Muscle of leg (tissue), 16 donors: ENCODE measurements around the gene RIMKLB. TPM values are rescaled to one million over a fixed set of nuclear protein-coding genes. Genes with fewer than 3 reads are reported as not detected.

Source experiments
- DNase-seq: peaks from one replicate; pipeline ENCODE4 v3.0.0; 2013
- H3K27ac ChIP-seq: one replicate; pipeline ENCODE4 v1.5.1; 2013; ENCODE audit warnings: mild to moderate bottlenecking, low read length, control low read depth
- H3K27me3 ChIP-seq: one replicate; pipeline ENCODE4 v1.6.1; 2013; ENCODE audit warnings: low read length; ENCODE audit not compliant: control insufficient read depth, insufficient read depth
- H3K36me3 ChIP-seq: one replicate; pipeline ENCODE4 v1.6.1; 2013; ENCODE audit warnings: low read length; ENCODE audit not compliant: control insufficient read depth, insufficient read depth
- H3K4me1 ChIP-seq: one replicate; pipeline ENCODE4 v1.6.1; 2013; ENCODE audit warnings: low read length; ENCODE audit not compliant: control insufficient read depth, insufficient read depth
- H3K4me3 ChIP-seq: one replicate; pipeline ENCODE4 v1.5.1; 2013; ENCODE audit warnings: low read length, control low read depth
- H3K9me3 ChIP-seq: replicated peaks from 2 replicates; pipeline ENCODE4 v1.6.1; 2013; ENCODE audit warnings: low read depth, low read length; ENCODE audit not compliant: control insufficient read depth
- WGBS: methylation state at CpG from one replicate; pipeline ENCODE4 v1.1.5; 2013; ENCODE audit warnings: missing lambda C conversion rate; ENCODE audit not compliant: insufficient coverage; 5-methylcytosine and 5-hydroxymethylcytosine counted together
- long read RNA-seq, 11 donors: transcript quantifications; one replicate each; lab custom pipeline, GENCODE V29; 2026
- polyA plus RNA-seq, 8 donors: library from polyadenylated mRNA; unstranded; fragments of 120-200 nt; gene quantifications; one replicate each; pipeline versions ENCODE4 v1.2.1 to v1.2.3, GENCODE V29; 2013; ENCODE audit warnings: inconsistent platforms in 1 of 8, low replicate concordance in 1 of 8; ENCODE audit not compliant: insufficient read length in 8 of 8, insufficient read depth in 1 of 8
- total RNA-seq: library from RNA; stranded (reverse); fragments of 120-200 nt; gene quantifications from one replicate; pipeline ENCODE4 v1.2.4, GENCODE V29; 2013

RIMKLB gene
- 74.8 TPM for total RNA-seq
- 100 to 1,000 TPM in 1 of 8 donors, 10 to 100 TPM in 7; 64.1 to 104 (median 75.8) TPM for polyA plus RNA-seq
- long read RNA-seq, donor 1, transcript RIMKLB-203 (2 exons, 1,893 nt), result major isoform, 5 of 12 reads
- long read RNA-seq, donor 1, transcript RIMKLB-205 (6 exons, 2,236 nt), result major isoform, 5 of 12 reads
- long read RNA-seq, donor 1, partial matches to known transcripts, result 0 of 12 reads
- long read RNA-seq, donor 1, other reads (novel, unspliced or antisense), result 0 of 12 reads
- long read RNA-seq, donor 2, partial matches to known transcripts, result 0 of 1 reads
- long read RNA-seq, donor 2, other reads (novel, unspliced or antisense), result 0 of 1 reads
- long read RNA-seq, donor 3, full-length matches to known transcripts, result 15 of 15 reads
- long read RNA-seq, donor 3, partial matches to known transcripts, result 0 of 15 reads
- long read RNA-seq, donor 3, other reads (novel, unspliced or antisense), result 0 of 15 reads
- long read RNA-seq, donor 4, full-length matches to known transcripts, result 9 of 9 reads
- long read RNA-seq, donor 4, partial matches to known transcripts, result 0 of 9 reads
- long read RNA-seq, donor 4, other reads (novel, unspliced or antisense), result 0 of 9 reads
- long read RNA-seq, donor 5, transcript RIMKLB-205 (6 exons, 2,236 nt), result minor isoform, 5 of 29 reads
- long read RNA-seq, donor 5, transcript RIMKLB-203 (2 exons, 1,893 nt), result major isoform, 8 of 29 reads
- long read RNA-seq, donor 5, partial matches to known transcripts, result 14 of 29 reads
- long read RNA-seq, donor 5, other reads (novel, unspliced or antisense), result 0 of 29 reads
- long read RNA-seq, donor 6, full-length matches to known transcripts, result 30 of 63 reads
- long read RNA-seq, donor 6, partial matches to known transcripts, result 33 of 63 reads
- long read RNA-seq, donor 6, other reads (novel, unspliced or antisense), result 0 of 63 reads
- long read RNA-seq, donor 7, transcript RIMKLB-205 (6 exons, 2,236 nt), result minor isoform, 5 of 22 reads
- long read RNA-seq, donor 7, transcript RIMKLB-203 (2 exons, 1,893 nt), result major isoform, 8 of 22 reads
- long read RNA-seq, donor 7, partial matches to known transcripts, result 9 of 22 reads
- long read RNA-seq, donor 7, other reads (novel, unspliced or antisense), result 0 of 22 reads
- long read RNA-seq, donor 8, partial matches to known transcripts, result 0 of 6 reads
- long read RNA-seq, donor 8, other reads (novel, unspliced or antisense), result 0 of 6 reads
- long read RNA-seq, donor 9, full-length matches to known transcripts, result 22 of 22 reads
- long read RNA-seq, donor 9, partial matches to known transcripts, result 0 of 22 reads
- long read RNA-seq, donor 9, other reads (novel, unspliced or antisense), result 0 of 22 reads
- long read RNA-seq, donor 10, full-length matches to known transcripts, result 26 of 36 reads
- long read RNA-seq, donor 10, partial matches to known transcripts, result 5 of 36 reads
- long read RNA-seq, donor 10, other reads (novel, unspliced or antisense), result 5 of 36 reads
- long read RNA-seq, donor 11, full-length matches to known transcripts, result 11 of 21 reads
- long read RNA-seq, donor 11, partial matches to known transcripts, result 10 of 21 reads
- long read RNA-seq, donor 11, other reads (novel, unspliced or antisense), result 0 of 21 reads

- Histone ChIP-seq H3K9me3 (no peaks in the 10 kb centered on the region), H3K4me3 (peak within 1 kb of the TSS; percentile 98), H3K27me3 (no peaks in the 10 kb centered on the region), H3K27ac (peak within 1 kb of the TSS; percentile 98), H3K4me1 (peaks cover 14% of the 10 kb centered on the region), H3K36me3 (peaks cover 4% of the 10 kb centered on the region)
- peak; percentile 96 for DNase-seq
- WGBS, result under 1% methylated on average over 58 of the region's 88 CpGs
Measured at GRCh38 chr12:8697476-8698131, at the start of gene RIMKLB. Gene RIMKLB (plus strand): TSS chr12:8697991. CDS start chr12:8713867, 15,876 bp downstream.

GRCh38 chr12:8648576-8649205 lies 49.1 kb upstream of the RIMKLB start:
- Histone ChIP-seq H3K9me3 (no peaks in the 10 kb centered on the region), H3K27me3 (no peaks in the 10 kb centered on the region), H3K27ac (no peak overlapping the region), H3K36me3 (no peaks in the 10 kb centered on the region), H3K4me3 (no peak overlapping the region), H3K4me1 (no peaks in the 10 kb centered on the region)
- 100% methylated on average over 1 of the region's 8 CpGs for WGBS
- no peak for DNase-seq

GRCh38 chr12:8655421-8655820 lies 42.4 kb upstream of the RIMKLB start:
- Histone ChIP-seq H3K4me3 (no peak overlapping the region), H3K27me3 (no peaks in the 10 kb centered on the region), H3K9me3 (no peaks in the 10 kb centered on the region), H3K4me1 (no peaks in the 10 kb centered on the region), H3K36me3 (no peaks in the 10 kb centered on the region), H3K27ac (no peak overlapping the region)
- WGBS, result 54% methylated on average over 3 of the region's 6 CpGs
- DNase-seq, result no peak

- H3K9me3 ChIP-seq, result no peaks in the 10 kb centered on the region
- WGBS, result no CpG with 5 or more reads among the region's 1 CpG
- H3K4me3 ChIP-seq, result no peak overlapping the region
- no peak for DNase-seq
- peaks cover 4% of the 10 kb centered on the region for H3K4me1 ChIP-seq
- H3K27me3 ChIP-seq, result no peaks in the 10 kb centered on the region
- H3K27ac ChIP-seq, result no peak overlapping the region
- no peaks in the 10 kb centered on the region for H3K36me3 ChIP-seq
Measured at GRCh38 chr12:8658346-8658745, 39.4 kb upstream of the RIMKLB start.

- H3K9me3 ChIP-seq, result no peaks in the 10 kb centered on the region
- H3K27ac ChIP-seq, result no peak overlapping the region
- no peaks in the 10 kb centered on the region for H3K27me3 ChIP-seq
- no peak for DNase-seq
- H3K4me3 ChIP-seq, result peak overlapping the region; percentile 26
- H3K36me3 ChIP-seq, result no peaks in the 10 kb centered on the region
- peaks cover 13% of the 10 kb centered on the region for H3K4me1 ChIP-seq
- WGBS, result no CpG with 5 or more reads among the region's 3 CpGs
Measured at GRCh38 chr12:8661016-8661415, 36.8 kb upstream of the RIMKLB start.

GRCh38 chr12:8661751-8662150 lies 36.0 kb upstream of the RIMKLB start:
- Histone ChIP-seq H3K36me3 (no peaks in the 10 kb centered on the region), H3K4me1 (peaks cover 13% of the 10 kb centered on the region), H3K27ac (peak overlapping the region; percentile 92), H3K27me3 (no peaks in the 10 kb centered on the region), H3K4me3 (peak overlapping the region; percentile 40), H3K9me3 (no peaks in the 10 kb centered on the region)
- WGBS, result 86% methylated on average over 1 of the region's 3 CpGs
- DNase-seq, result no peak

GRCh38 chr12:8662593-8662992 lies 35.2 kb upstream of the RIMKLB start, which contains the start of gene MFAP5:
Gene MFAP5 (minus strand): TSS chr12:8662826. CDS start chr12:8662104, 722 bp downstream.
- Histone ChIP-seq H3K36me3 (no peaks in the 10 kb centered on the region), H3K27ac (peak within 1 kb of the TSS; percentile 92), H3K27me3 (no peaks in the 10 kb centered on the region), H3K4me1 (peaks cover 13% of the 10 kb centered on the region), H3K9me3 (no peaks in the 10 kb centered on the region), H3K4me3 (peak within 1 kb of the TSS; percentile 40)
- peak; percentile 97 for DNase-seq
- WGBS, result 0% methylated on average over 1 of the region's 6 CpGs

GRCh38 chr12:8664228-8664913 lies 33.4 kb upstream of the RIMKLB start:
- peak; percentile 99 for DNase-seq
- H3K9me3 ChIP-seq, result no peaks in the 10 kb centered on the region
- 31% methylated on average over 5 of the region's 5 CpGs for whole genome bisulfite sequencing
- H3K4me3 ChIP-seq, result no peak overlapping the region
- H3K27me3 ChIP-seq, result no peaks in the 10 kb centered on the region
- H3K36me3 ChIP-seq, result no peaks in the 10 kb centered on the region
- H3K4me1 ChIP-seq, result peaks cover 13% of the 10 kb centered on the region
- peak overlapping the region; percentile 92 for H3K27ac ChIP-seq
